ENCODE measurements around the gene TIMP3.
"Not testable (repeated sequence)": the region's sequence is repeated elsewhere in the genome, so short reads cannot be mapped to it uniquely, and the experiment has no call there.

TIMP3 gene

GRCh38 chr22:32850591-32851517 is 49.3 kb downstream of the TIMP3 start:
- DNase-seq (ENCODE audit: low read depth in 2 of 2, low spot score in 1 of 2): no peak

- DNase-seq (ENCODE audit: low read depth in 2 of 2, low spot score in 1 of 2): no peak
Observed at GRCh38 chr22:32852395-32853251, 51.1 kb downstream of the TIMP3 start.

GRCh38 chr22:32853662-32854061 is 52.2 kb downstream of the TIMP3 start:
- DNase-seq (ENCODE audit: low read depth in 2 of 2, low spot score in 1 of 2): no peak

- no peak for DNase-seq (ENCODE audit: low read depth in 2 of 2, low spot score in 1 of 2)
Observed at GRCh38 chr22:32854351-32854804, 52.9 kb downstream of the TIMP3 start.

- DNase-seq (ENCODE audit: low read depth in 2 of 2, low spot score in 1 of 2): no peak
Observed at GRCh38 chr22:32855045-32855756, 53.7 kb downstream of the TIMP3 start.

GRCh38 chr22:32858121-32858703 is 56.7 kb downstream of the TIMP3 start:
- DNase-seq (ENCODE audit: low read depth in 2 of 2, low spot score in 1 of 2): no peak

- DNase-seq (ENCODE audit: low read depth in 2 of 2, low spot score in 1 of 2): no peak
Observed at GRCh38 chr22:32858957-32859356, 57.5 kb downstream of the TIMP3 start.

GRCh38 chr22:32859743-32860142 is 58.2 kb downstream of the TIMP3 start:
- DNase-seq (ENCODE audit: low read depth in 2 of 2, low spot score in 1 of 2): no peak

GRCh38 chr22:32861330-32861729 is 59.8 kb downstream of the TIMP3 start:
- no peak for DNase-seq (ENCODE audit: low read depth in 2 of 2, low spot score in 1 of 2)

- no peak for DNase-seq (ENCODE audit: low read depth in 2 of 2, low spot score in 1 of 2)
Observed at GRCh38 chr22:32862083-32862482, 60.6 kb downstream of the TIMP3 start.

GRCh38 chr22:32862936-32863661 is 61.6 kb downstream of the TIMP3 start:
- no peak for DNase-seq (ENCODE audit: low read depth in 2 of 2, low spot score in 1 of 2)

- no peak for DNase-seq (ENCODE audit: low read depth in 2 of 2, low spot score in 1 of 2)
Observed at GRCh38 chr22:32864041-32864440, 62.5 kb downstream of the TIMP3 start.

- DNase-seq (ENCODE audit: low read depth in 2 of 2, low spot score in 1 of 2): no peak
Observed at GRCh38 chr22:32864596-32864995, 63.1 kb downstream of the TIMP3 start.

- DNase-seq (ENCODE audit: low read depth in 2 of 2, low spot score in 1 of 2): no peak
Observed at GRCh38 chr22:32866953-32867352, 65.4 kb downstream of the TIMP3 start.

GRCh38 chr22:32868946-32869345 is 67.4 kb downstream of the TIMP3 start:
- DNase-seq (ENCODE audit: low read depth in 2 of 2, low spot score in 1 of 2): no peak

- no peak for DNase-seq (ENCODE audit: low read depth in 2 of 2, low spot score in 1 of 2)
Observed at GRCh38 chr22:32870474-32870873, 69.0 kb downstream of the TIMP3 start.

- not testable (repeated sequence) for DNase-seq (ENCODE audit: low read depth in 2 of 2, low spot score in 1 of 2)
Observed at GRCh38 chr22:32873604-32874003, 72.1 kb downstream of the TIMP3 start.

- DNase-seq (ENCODE audit: low read depth in 2 of 2, low spot score in 1 of 2): no peak
Observed at GRCh38 chr22:32874385-32874784, 72.9 kb downstream of the TIMP3 start.

GRCh38 chr22:32874976-32875375 is 73.5 kb downstream of the TIMP3 start:
- DNase-seq (ENCODE audit: low read depth in 2 of 2, low spot score in 1 of 2): no peak

GRCh38 chr22:32876516-32876915 is 75.0 kb downstream of the TIMP3 start:
- no peak for DNase-seq (ENCODE audit: low read depth in 2 of 2, low spot score in 1 of 2)

Measured in stimulated activated CD8-positive, alpha-beta memory T cell treated with anti-CD3 and anti-CD28 coated beads, Interleukin-4, amount 100 ng/mL, for 4 hours (primary cell).